Peyer's patch (tissue), 4 donors: Measurements from ENCODE around the gene SVBP. TPM values are rescaled to one million over a fixed set of nuclear protein-coding genes. Genes with fewer than 3 reads are reported as not detected.

ENCODE experiments used
- DNase-seq, 3 donors: peaks; one replicate each; pipeline ENCODE4 v3.0.0-alpha.2; 2017 to 2019
- H3K27ac ChIP-seq, 4 donors: fragments of 200-600 bp; sonication (generic); one replicate each; pipeline ENCODE4 v1.5.1; 2016 to 2019
- H3K27me3 ChIP-seq, 2 donors: fragments of 200-600 bp; sonication (generic); one replicate each; pipeline ENCODE4 v1.5.1; 2019
- H3K36me3 ChIP-seq, 3 donors: fragments of 200-600 bp; sonication (generic); one replicate each; pipeline ENCODE4 v1.5.1; 2016 to 2019
- H3K4me1 ChIP-seq, 4 donors: fragments of 200-600 bp; sonication (generic); one replicate each; pipeline ENCODE4 v1.5.1; 2016 to 2019
- H3K4me3 ChIP-seq, 4 donors: fragments of 200-600 bp; sonication (generic); 1 replicate in 3 of 4; 2 replicates in 1 of 4; pipeline ENCODE4 v1.5.1; 2016 to 2019; ENCODE audit warnings: mild to moderate bottlenecking in 1 of 4
- H3K9me3 ChIP-seq, 4 donors: fragments of 200-600 bp; sonication (generic); one replicate each; pipeline ENCODE4 v1.5.1; 2016 to 2019; ENCODE audit warnings: mild to moderate bottlenecking in 1 of 4
- POLR2A ChIP-seq, 2 donors: fragments of 450-650 bp; IDR thresholded peaks; one replicate each; pipeline ENCODE4 v1.5.1; 2017; ENCODE audit warnings: antibody characterized with exemption in 2 of 2, mild to moderate bottlenecking in 2 of 2, moderate library complexity in 2 of 2
- total RNA-seq, 4 donors: library from RNA; depleted of rRNA; stranded (reverse); fragments of >200 nt; gene quantifications; one replicate each; pipeline ENCODE4 v1.1.0, GENCODE V29; 2016
- TF ChIP-seq, protein P1 (sequence below), 6 experiments: fragments of 450-650 bp in 4 of 6; fragments of 200-600 bp in 2 of 6; sonication (generic) in 1 of 6; IDR thresholded peaks; one replicate each; pipeline ENCODE4 v1.5.1; 2017 to 2019; ENCODE audit warnings: antibody characterized with exemption in 6 of 6, mild to moderate bottlenecking in 3 of 6, moderate library complexity in 1 of 6

The SVBP gene
- total RNA-seq, 4 donors from 2014 or later = 12.2 to 16.8 (median 16.6) TPM; not detected in 1

- no peak for TF ChIP-seq POLR2A (IDR thresholded peaks at IDR 0.05)
- TF ChIP-seq, protein P1, sequence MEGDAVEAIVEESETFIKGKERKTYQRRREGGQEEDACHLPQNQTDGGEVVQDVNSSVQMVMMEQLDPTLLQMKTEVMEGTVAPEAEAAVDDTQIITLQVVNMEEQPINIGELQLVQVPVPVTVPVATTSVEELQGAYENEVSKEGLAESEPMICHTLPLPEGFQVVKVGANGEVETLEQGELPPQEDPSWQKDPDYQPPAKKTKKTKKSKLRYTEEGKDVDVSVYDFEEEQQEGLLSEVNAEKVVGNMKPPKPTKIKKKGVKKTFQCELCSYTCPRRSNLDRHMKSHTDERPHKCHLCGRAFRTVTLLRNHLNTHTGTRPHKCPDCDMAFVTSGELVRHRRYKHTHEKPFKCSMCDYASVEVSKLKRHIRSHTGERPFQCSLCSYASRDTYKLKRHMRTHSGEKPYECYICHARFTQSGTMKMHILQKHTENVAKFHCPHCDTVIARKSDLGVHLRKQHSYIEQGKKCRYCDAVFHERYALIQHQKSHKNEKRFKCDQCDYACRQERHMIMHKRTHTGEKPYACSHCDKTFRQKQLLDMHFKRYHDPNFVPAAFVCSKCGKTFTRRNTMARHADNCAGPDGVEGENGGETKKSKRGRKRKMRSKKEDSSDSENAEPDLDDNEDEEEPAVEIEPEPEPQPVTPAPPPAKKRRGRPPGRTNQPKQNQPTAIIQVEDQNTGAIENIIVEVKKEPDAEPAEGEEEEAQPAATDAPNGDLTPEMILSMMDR (IDR thresholded peaks at IDR 0.05) = no peak
- Histone ChIP-seq H3K27ac (no peak overlapping the region), H3K4me3 (no peak overlapping the region), H3K4me1 (peaks cover 0 to 17% (median 9%) of the 10 kb centered on the region in 4 donors), H3K9me3 (no peaks in the 10 kb centered on the region), H3K36me3 (no peaks in the 10 kb centered on the region), H3K27me3 (no peaks in the 10 kb centered on the region)
- no peak for DNase-seq
Observed at GRCh38 chr1:42845193-42845592, 28.0 kb upstream of the SVBP start.

GRCh38 chr1:42844592-42845140 is 27.5 kb upstream of the SVBP start:
- peaks cover 0 to 17% (median 9%) of the 10 kb centered on the region in 4 donors for H3K4me1 ChIP-seq
- no peak for DNase-seq
- H3K36me3 ChIP-seq = no peaks in the 10 kb centered on the region
- H3K4me3 ChIP-seq = no peak overlapping the region
- no peak overlapping the region for H3K27ac ChIP-seq
- H3K9me3 ChIP-seq = no peaks in the 10 kb centered on the region
- no peaks in the 10 kb centered on the region for H3K27me3 ChIP-seq
- TF ChIP-seq, protein P1 (IDR thresholded peaks at IDR 0.05) = no peak
- no peak for TF ChIP-seq POLR2A (IDR thresholded peaks at IDR 0.05)

DNA sequence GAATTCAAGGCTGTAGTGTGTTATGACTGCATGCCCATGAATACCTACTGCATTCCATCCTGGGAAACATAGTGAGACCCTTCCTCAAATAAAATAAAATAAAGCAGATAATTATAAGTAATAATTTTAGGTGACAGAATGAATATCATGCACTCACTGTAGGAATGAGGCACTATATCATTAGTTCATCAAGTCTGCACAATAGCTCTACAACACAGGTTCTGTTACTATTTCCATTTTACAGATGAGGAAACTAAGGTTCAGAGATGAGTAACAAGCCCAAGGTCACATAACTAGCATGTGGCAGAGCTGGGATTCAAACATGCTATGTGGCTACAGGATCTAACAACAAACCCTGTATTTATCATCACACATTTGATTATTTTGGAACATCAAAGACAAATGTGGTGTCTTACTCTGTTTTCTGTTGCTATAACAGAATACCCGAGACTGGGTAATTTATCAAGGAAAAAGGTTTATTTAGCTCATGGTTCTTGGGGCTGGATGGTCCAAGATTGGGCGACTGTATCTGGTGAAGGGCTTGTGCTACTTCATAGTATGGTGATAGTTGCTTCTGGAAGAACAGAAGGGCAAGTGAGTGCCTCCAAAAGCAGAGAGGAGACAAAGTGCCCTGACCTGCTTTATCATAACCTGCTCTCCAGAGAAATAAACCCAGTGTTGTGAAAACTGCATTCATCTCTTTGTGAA is 24.4 kb upstream of the SVBP start:
- no peak overlapping the region for H3K4me3 ChIP-seq
- TF ChIP-seq, protein P1 (IDR thresholded peaks at IDR 0.05) = no peak
- TF ChIP-seq POLR2A (IDR thresholded peaks at IDR 0.05) = no peak
- H3K9me3 ChIP-seq = no peaks in the 10 kb centered on the region
- H3K36me3 ChIP-seq = no peaks in the 10 kb centered on the region
- H3K27ac ChIP-seq = no peak overlapping the region
- no peaks in the 10 kb centered on the region for H3K27me3 ChIP-seq
- peaks cover 0 to 5% (median 2%) of the 10 kb centered on the region in 4 donors for H3K4me1 ChIP-seq
- no peak for DNase-seq

DNA sequence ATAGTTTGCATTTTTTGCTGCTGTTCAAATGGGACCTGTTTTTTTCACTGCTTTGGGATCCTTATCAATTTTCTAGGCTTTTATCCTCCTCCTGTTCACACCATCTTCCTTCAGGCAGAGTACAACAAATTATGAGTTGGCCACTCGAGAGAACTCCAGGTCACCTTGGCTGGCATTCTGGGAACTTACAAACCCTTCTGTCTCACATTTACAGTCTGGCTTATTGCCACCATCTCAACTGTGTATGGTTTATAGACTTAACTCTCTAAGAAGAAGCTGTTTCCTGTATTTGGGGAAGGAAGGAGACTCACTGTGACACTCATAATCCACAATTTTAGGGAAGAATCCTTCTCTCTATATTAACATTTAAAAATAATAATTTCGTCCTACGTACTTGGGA is 23.8 kb upstream of the SVBP start:
- Histone ChIP-seq H3K4me3 (no peak overlapping the region), H3K27ac (no peak overlapping the region), H3K27me3 (no peaks in the 10 kb centered on the region), H3K4me1 (peaks cover 0 to 5% (median 2%) of the 10 kb centered on the region in 4 donors), H3K36me3 (no peaks in the 10 kb centered on the region), H3K9me3 (no peaks in the 10 kb centered on the region)
- no peak for DNase-seq
- TF ChIP-seq POLR2A (IDR thresholded peaks at IDR 0.05) = no peak
- TF ChIP-seq, protein P1 (IDR thresholded peaks at IDR 0.05) = no peak

- no peak for DNase-seq
- Histone ChIP-seq H3K9me3 (no peaks in the 10 kb centered on the region), H3K27ac (no peak overlapping the region), H3K36me3 (no peaks in the 10 kb centered on the region), H3K4me1 (no peaks in the 10 kb centered on the region), H3K27me3 (no peaks in the 10 kb centered on the region), H3K4me3 (no peak overlapping the region)
- TF ChIP-seq POLR2A (IDR thresholded peaks at IDR 0.05) = no peak
- TF ChIP-seq, protein P1 (IDR thresholded peaks at IDR 0.05) = no peak
Observed at GRCh38 chr1:42838482-42839190, 21.4 kb upstream of the SVBP start.
